Measurements from ENCODE around the gene CRTAC1. TPM values are rescaled to one million over a fixed set of nuclear protein-coding genes. Genes with fewer than 3 reads are reported as not detected.

Gene CRTAC1
- total and polyA plus RNA-seq, 11 donors = 0.38 to 8.6 (median 1.7) TPM

DNA sequence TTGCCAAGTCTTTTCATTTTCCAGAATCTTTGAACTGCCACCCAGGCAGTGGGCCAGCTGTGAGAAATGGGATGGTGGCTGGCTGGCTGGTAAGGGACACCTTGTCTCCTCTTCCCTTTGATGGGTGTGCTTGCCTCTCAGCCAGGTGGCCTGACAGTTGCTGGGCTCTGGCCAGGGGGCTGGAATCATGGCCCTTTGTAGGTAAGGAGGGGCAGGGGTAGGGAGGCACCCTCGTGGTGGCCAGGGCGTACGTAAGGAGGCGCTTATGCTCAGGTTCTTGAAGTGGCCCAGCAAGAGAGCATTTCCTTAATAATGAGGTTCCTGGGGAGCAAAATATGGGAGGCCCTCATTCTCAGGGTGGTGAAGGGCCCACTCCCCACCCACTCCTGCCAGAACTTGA, 213.8 kb downstream of the CRTAC1 start:
- intact Hi-C loops (cut with DNase I) = no loop called here
- ATAC-seq = no peak
- Histone ChIP-seq H3K9me3 (no peaks in the 10 kb centered on the region), H3K36me3 (no peaks in the 10 kb centered on the region), H3K27ac (no peak overlapping the region), H3K4me3 (no peak overlapping the region), H3K4me1 (no peaks in the 10 kb centered on the region), H3K27me3 (peaks cover 0 to 9% (median 0%) of the 10 kb centered on the region in 9 donors)
- WGBS, 4 donors = 85 to 89% (median 87%) methylated on average over 4 of the region's 4 CpGs
- no peak for DNase-seq
- TF ChIP-seq CTCF (IDR thresholded peaks at IDR 0.05) (no peak), POLR2A (IDR thresholded peaks at IDR 0.05) (no peak)

Other genes starting within 250 kb of the CRTAC1 start
- gene GOLGA7B, start 180.8 kb downstream of the CRTAC1 start, total RNA-seq = 1 to 10 TPM in 1 of 9 donors, under 1 TPM in 7, not detected in 1; 0.06 to 1.1 (median 0.16) TPM
- gene GOLGA7B, start 180.8 kb downstream of the CRTAC1 start, polyA plus RNA-seq = under 1 TPM; 0.11 to 0.19 TPM
- gene R3HCC1L, start 104.0 kb upstream of the CRTAC1 start, total RNA-seq = 1 to 10 TPM; 4.7 to 8.6 (median 5.2) TPM
- 1 to 10 TPM; 4.0 to 7.9 TPM for gene R3HCC1L, start 104.0 kb upstream of the CRTAC1 start, polyA plus RNA-seq
- gene LOXL4, start 237.6 kb upstream of the CRTAC1 start, total RNA-seq = 10 to 100 TPM in 2 of 9 donors, 1 to 10 TPM in 7; 1.0 to 68.8 (median 1.7) TPM
- gene LOXL4, start 237.6 kb upstream of the CRTAC1 start, polyA plus RNA-seq = 10 to 100 TPM in 1 of 2 donors, under 1 TPM in 1; 0.88 to 13.5 TPM

Measured in heart left ventricle (tissue), 16 donors.